ENCODE data around the gene ELFN2.

Gene ELFN2

GRCh38 chr22:37357446-37358075, 69.7 kb downstream of the ELFN2 start:
- no peak for DNase-seq (ENCODE audit: low read depth)

- no peak for DNase-seq (ENCODE audit: low read depth)
These were observed 70.4 kb downstream of the ELFN2 start for GRCh38 chr22:37356922-37357321.

GRCh38 chr22:37355174-37355573, 72.1 kb downstream of the ELFN2 start:
- no peak for DNase-seq (ENCODE audit: low read depth)

GRCh38 chr22:37354670-37355069, 72.6 kb downstream of the ELFN2 start:
- DNase-seq (ENCODE audit: low read depth), result no peak

- DNase-seq (ENCODE audit: low read depth), result no peak
These were observed 73.0 kb downstream of the ELFN2 start for GRCh38 chr22:37354261-37354660.

- peak; percentile 45 for DNase-seq (ENCODE audit: low read depth)
These were observed 73.4 kb downstream of the ELFN2 start for GRCh38 chr22:37353839-37354238.

GRCh38 chr22:37352481-37352880, 74.8 kb downstream of the ELFN2 start:
- no peak for DNase-seq (ENCODE audit: low read depth)

- no peak for DNase-seq (ENCODE audit: low read depth)
These were observed 76.0 kb downstream of the ELFN2 start for GRCh38 chr22:37351232-37351631.

- DNase-seq (ENCODE audit: low read depth), result no peak
These were observed 78.0 kb downstream of the ELFN2 start for GRCh38 chr22:37349043-37349814.

GRCh38 chr22:37346505-37346895, 80.8 kb downstream of the ELFN2 start:
- DNase-seq (ENCODE audit: low read depth), result no peak

GRCh38 chr22:37345863-37346504, 81.3 kb downstream of the ELFN2 start:
- peak; percentile 78 for DNase-seq (ENCODE audit: low read depth)

- no peak for DNase-seq (ENCODE audit: low read depth)
These were observed 82.4 kb downstream of the ELFN2 start for GRCh38 chr22:37344735-37345449.

GRCh38 chr22:37343863-37344734, 83.2 kb downstream of the ELFN2 start:
- DNase-seq (ENCODE audit: low read depth), result no peak

GRCh38 chr22:37343348-37343747, 83.9 kb downstream of the ELFN2 start:
- no peak for DNase-seq (ENCODE audit: low read depth)

- DNase-seq (ENCODE audit: low read depth), result no peak
These were observed 85.2 kb downstream of the ELFN2 start for GRCh38 chr22:37342065-37342464.

GRCh38 chr22:37340331-37341262, 86.7 kb downstream of the ELFN2 start:
- DNase-seq (ENCODE audit: low read depth), result no peak

- DNase-seq (ENCODE audit: low read depth), result no peak
These were observed 88.6 kb downstream of the ELFN2 start for GRCh38 chr22:37338539-37339246.

- no peak for DNase-seq (ENCODE audit: low read depth)
These were observed 89.9 kb downstream of the ELFN2 start for GRCh38 chr22:37337204-37337943.

GRCh38 chr22:37336579-37336978, 90.7 kb downstream of the ELFN2 start:
- no peak for DNase-seq (ENCODE audit: low read depth)
